Measurements from ENCODE around the gene HDDC3.
A peak's percentile ranks its signal among the peaks of the same experiment; 100 is the strongest.

GRCh38 chr15:90934256-90934948 is 2.1 kb upstream of the HDDC3 start:
- TF ChIP-seq, protein P1, sequence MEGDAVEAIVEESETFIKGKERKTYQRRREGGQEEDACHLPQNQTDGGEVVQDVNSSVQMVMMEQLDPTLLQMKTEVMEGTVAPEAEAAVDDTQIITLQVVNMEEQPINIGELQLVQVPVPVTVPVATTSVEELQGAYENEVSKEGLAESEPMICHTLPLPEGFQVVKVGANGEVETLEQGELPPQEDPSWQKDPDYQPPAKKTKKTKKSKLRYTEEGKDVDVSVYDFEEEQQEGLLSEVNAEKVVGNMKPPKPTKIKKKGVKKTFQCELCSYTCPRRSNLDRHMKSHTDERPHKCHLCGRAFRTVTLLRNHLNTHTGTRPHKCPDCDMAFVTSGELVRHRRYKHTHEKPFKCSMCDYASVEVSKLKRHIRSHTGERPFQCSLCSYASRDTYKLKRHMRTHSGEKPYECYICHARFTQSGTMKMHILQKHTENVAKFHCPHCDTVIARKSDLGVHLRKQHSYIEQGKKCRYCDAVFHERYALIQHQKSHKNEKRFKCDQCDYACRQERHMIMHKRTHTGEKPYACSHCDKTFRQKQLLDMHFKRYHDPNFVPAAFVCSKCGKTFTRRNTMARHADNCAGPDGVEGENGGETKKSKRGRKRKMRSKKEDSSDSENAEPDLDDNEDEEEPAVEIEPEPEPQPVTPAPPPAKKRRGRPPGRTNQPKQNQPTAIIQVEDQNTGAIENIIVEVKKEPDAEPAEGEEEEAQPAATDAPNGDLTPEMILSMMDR (conservative IDR thresholded peaks at IDR 0.05; ENCODE audit: low read length), result peak; percentile 93
- TF ChIP-seq EZH2phosphoT487 (IDR thresholded peaks at IDR 0.05; ENCODE audit: borderline replicate concordance), result no peak
